ENCODE data around the gene DUSP22. TPM values are rescaled to one million over a fixed set of nuclear protein-coding genes. Genes with fewer than 3 reads are reported as not detected.

Gene DUSP22
- total RNA-seq, 1 experiment from 2014 or later: 18.6 TPM

DNA sequence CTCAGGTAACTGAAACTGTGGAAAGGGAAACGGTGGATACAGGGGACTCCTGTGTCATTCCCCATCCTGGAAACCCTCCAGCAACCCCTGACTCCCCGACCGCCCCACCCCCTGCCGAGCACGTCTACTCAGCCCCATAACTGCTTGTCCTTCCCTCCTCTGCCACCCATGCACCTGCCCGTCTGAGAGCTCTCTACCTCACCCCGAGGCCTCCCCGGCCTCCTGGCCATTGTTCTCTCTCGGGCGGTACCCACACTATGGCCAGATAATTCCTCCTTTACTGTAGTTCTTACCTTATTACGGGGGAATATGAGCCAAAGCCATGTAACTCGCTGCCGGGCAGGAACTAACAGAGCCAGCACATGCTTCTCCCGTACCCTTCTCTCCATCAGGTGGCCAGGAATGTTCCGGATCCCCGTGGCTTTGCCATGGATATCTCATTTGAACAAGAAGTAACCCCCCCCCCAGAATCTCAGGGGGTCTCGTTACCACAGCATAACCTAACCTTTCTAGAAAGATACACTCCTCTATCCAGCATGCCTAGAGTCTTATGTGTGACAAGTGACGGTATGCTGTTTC lies 94.5 kb downstream of the DUSP22 start:
- H3K27me3 Mint-ChIP-seq (ENCODE audit: insufficient read depth, unreplicated experiment): peaks cover 21% of the 10 kb centered on the region

DNA sequence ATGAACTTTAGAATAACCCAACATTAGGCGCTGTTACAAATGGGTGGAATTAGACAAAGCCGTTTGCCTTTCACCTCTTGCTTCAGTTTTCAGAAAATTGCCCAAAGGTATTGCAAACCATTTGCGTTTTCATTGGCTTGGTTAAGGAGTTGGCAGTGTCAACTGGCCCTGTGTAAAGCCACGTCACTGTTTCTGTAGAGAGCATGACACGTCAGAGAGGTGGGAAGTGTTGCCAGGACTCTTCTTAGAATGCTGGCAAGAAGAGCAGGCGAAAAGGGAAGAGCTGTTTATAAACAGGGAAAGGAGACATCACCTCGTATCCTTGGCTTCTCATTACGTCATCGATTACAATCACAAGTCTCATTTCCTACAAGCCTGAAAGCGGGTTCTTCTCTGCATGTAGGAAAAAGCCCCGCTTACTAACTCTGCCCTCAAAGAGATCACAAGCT lies 95.0 kb downstream of the DUSP22 start:
- BruUV-seq (replicated peaks): no TSS peak
- Mint-ChIP-seq H3K27me3 (ENCODE audit: insufficient read depth, unreplicated experiment) (peaks cover 21% of the 10 kb centered on the region), H3K27ac (ENCODE audit: unreplicated experiment) (no peak overlapping the region), H3K4me1 (ENCODE audit: low read depth, unreplicated experiment) (no peaks in the 10 kb centered on the region), H3K4me3 (ENCODE audit: unreplicated experiment) (no peak overlapping the region), H3K36me3 (ENCODE audit: insufficient read depth, unreplicated experiment) (no peaks in the 10 kb centered on the region), H3K9me3 (ENCODE audit: unreplicated experiment) (no peaks in the 10 kb centered on the region)
- intact Hi-C loops (cut with micrococcal nuclease; ENCODE audit: unreplicated experiment): no loop called here
- no peak overlapping the region for H3K4me3 ChIP-seq (ENCODE audit: low read depth, low read length)
- H3K4me1 ChIP-seq: no peaks in the 10 kb centered on the region
- POLR2A ChIA-PET: no interaction called here
- no peak for DNase-seq
- no peaks in the 10 kb centered on the region for H3K9me3 ChIP-seq
- CTCF ChIA-PET: no interaction called here
- TF ChIP-seq, protein P1, sequence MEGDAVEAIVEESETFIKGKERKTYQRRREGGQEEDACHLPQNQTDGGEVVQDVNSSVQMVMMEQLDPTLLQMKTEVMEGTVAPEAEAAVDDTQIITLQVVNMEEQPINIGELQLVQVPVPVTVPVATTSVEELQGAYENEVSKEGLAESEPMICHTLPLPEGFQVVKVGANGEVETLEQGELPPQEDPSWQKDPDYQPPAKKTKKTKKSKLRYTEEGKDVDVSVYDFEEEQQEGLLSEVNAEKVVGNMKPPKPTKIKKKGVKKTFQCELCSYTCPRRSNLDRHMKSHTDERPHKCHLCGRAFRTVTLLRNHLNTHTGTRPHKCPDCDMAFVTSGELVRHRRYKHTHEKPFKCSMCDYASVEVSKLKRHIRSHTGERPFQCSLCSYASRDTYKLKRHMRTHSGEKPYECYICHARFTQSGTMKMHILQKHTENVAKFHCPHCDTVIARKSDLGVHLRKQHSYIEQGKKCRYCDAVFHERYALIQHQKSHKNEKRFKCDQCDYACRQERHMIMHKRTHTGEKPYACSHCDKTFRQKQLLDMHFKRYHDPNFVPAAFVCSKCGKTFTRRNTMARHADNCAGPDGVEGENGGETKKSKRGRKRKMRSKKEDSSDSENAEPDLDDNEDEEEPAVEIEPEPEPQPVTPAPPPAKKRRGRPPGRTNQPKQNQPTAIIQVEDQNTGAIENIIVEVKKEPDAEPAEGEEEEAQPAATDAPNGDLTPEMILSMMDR (IDR thresholded peaks at IDR 0.05; ENCODE audit: insufficient read depth in 1 of 2, low read depth in 1 of 2, low read length in 1 of 2, severe bottlenecking in 1 of 2, unreplicated experiment in 1 of 2): no peak
- H3K36me3 ChIP-seq (ENCODE audit: control insufficient read depth, insufficient read depth, low read length): no peaks in the 10 kb centered on the region
- no peaks in the 10 kb centered on the region for H3K27me3 ChIP-seq (replicated peaks; ENCODE audit: control insufficient read depth, insufficient read depth, low read length)

More for the DNA sequence above, 94.5 kb downstream of the DUSP22 start:
- intact Hi-C loops (cut with micrococcal nuclease; ENCODE audit: unreplicated experiment): no loop called here
- ChIA-PET POLR2A (no interaction called here), CTCF (no interaction called here)
- BruUV-seq (replicated peaks): no TSS peak
- no peaks in the 10 kb centered on the region for H3K4me1 Mint-ChIP-seq (ENCODE audit: low read depth, unreplicated experiment)
- no peak overlapping the region for H3K4me3 ChIP-seq (ENCODE audit: low read depth, low read length)
- no peaks in the 10 kb centered on the region for H3K27me3 ChIP-seq (replicated peaks; ENCODE audit: control insufficient read depth, insufficient read depth, low read length)
- H3K4me3 Mint-ChIP-seq (ENCODE audit: unreplicated experiment): no peak overlapping the region
- H3K27ac Mint-ChIP-seq (ENCODE audit: unreplicated experiment): no peak overlapping the region
- H3K4me1 ChIP-seq: no peaks in the 10 kb centered on the region
- no peaks in the 10 kb centered on the region for H3K36me3 ChIP-seq (ENCODE audit: control insufficient read depth, insufficient read depth, low read length)
- DNase-seq: no peak
- TF ChIP-seq, protein P1 (IDR thresholded peaks at IDR 0.05; ENCODE audit: insufficient read depth in 1 of 2, low read depth in 1 of 2, low read length in 1 of 2, severe bottlenecking in 1 of 2, unreplicated experiment in 1 of 2): no peak
- H3K9me3 Mint-ChIP-seq (ENCODE audit: unreplicated experiment): no peaks in the 10 kb centered on the region
- H3K36me3 Mint-ChIP-seq (ENCODE audit: insufficient read depth, unreplicated experiment): no peaks in the 10 kb centered on the region
- no peaks in the 10 kb centered on the region for H3K9me3 ChIP-seq

DNA sequence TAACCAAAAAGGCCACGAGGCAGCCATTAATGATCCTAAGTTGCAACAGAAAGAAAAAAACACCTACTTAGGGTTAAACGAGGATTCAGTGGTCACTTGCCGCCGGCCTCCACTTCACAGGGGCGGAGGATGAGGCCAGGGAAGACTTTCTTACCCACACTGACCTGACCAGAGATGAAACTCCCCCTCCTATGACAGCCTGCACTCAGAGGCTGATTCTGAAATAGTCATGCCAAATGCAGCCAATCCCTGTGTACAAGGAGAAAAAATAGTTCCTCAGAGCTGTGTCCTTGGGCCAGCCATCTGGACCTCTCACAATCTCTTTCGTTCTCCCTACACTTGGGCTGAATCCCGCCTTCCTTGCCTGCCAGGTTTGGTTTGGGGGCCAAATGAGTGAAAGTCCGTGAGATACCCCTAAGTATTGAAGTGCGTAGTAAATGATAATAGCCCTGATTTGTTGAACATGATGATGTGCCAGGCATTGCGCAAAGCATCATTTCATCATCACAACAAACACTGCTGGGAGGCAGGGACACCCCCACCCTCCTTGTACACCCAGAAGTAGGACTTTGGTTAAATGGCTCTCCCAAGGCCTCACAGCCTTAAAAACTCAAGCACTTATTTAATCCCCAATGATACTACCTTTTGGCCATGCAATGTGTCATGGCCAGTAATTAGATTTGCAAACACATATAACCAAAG lies 96.1 kb downstream of the DUSP22 start:
- ChIA-PET POLR2A (no interaction called here), CTCF (no interaction called here)
- Histone ChIP-seq H3K9me3 (no peaks in the 10 kb centered on the region), H3K4me1 (no peaks in the 10 kb centered on the region), H3K27me3 (replicated peaks; ENCODE audit: control insufficient read depth, insufficient read depth, low read length) (no peaks in the 10 kb centered on the region), H3K36me3 (ENCODE audit: control insufficient read depth, insufficient read depth, low read length) (no peaks in the 10 kb centered on the region), H3K4me3 (ENCODE audit: low read depth, low read length) (no peak overlapping the region)
- peaks cover 21% of the 10 kb centered on the region for H3K27me3 Mint-ChIP-seq (ENCODE audit: insufficient read depth, unreplicated experiment)
- no peak for DNase-seq
- no peaks in the 10 kb centered on the region for H3K36me3 Mint-ChIP-seq (ENCODE audit: insufficient read depth, unreplicated experiment)
- BruUV-seq (replicated peaks): no TSS peak
- no peak overlapping the region for H3K27ac Mint-ChIP-seq (ENCODE audit: unreplicated experiment)
- intact Hi-C loops (cut with micrococcal nuclease; ENCODE audit: unreplicated experiment): no loop called here
- TF ChIP-seq, protein P1 (IDR thresholded peaks at IDR 0.05; ENCODE audit: insufficient read depth in 1 of 2, low read depth in 1 of 2, low read length in 1 of 2, severe bottlenecking in 1 of 2, unreplicated experiment in 1 of 2): no peak
- H3K4me1 Mint-ChIP-seq (ENCODE audit: low read depth, unreplicated experiment): no peaks in the 10 kb centered on the region
- H3K4me3 Mint-ChIP-seq (ENCODE audit: unreplicated experiment): no peak overlapping the region
- peaks cover 2% of the 10 kb centered on the region for H3K9me3 Mint-ChIP-seq (ENCODE audit: unreplicated experiment)
